Measurements from ENCODE around the gene MRPS6. TPM values are rescaled to one million over a fixed set of nuclear protein-coding genes. Genes with fewer than 3 reads are reported as not detected.

The MRPS6 gene
- total RNA-seq, 4 donors from 2014 or later: 39.3 to 56.7 (median 45.8) TPM

GRCh38 chr21:34156957-34157356, 83.6 kb downstream of the MRPS6 start:
- Histone ChIP-seq H3K27me3 (no peaks in the 10 kb centered on the region), H3K4me3 (no peak overlapping the region), H3K9me3 (peaks cover 3% of the 10 kb centered on the region), H3K4me1 (peaks cover 11% of the 10 kb centered on the region), H3K27ac (no peak overlapping the region), H3K36me3 (no peaks in the 10 kb centered on the region)
- 89% methylated on average over 3 of the region's 3 CpGs for WGBS
- no peak for DNase-seq (ENCODE audit: low spot score in 2 of 2)
- no peak for TF ChIP-seq EP300 (IDR thresholded peaks at IDR 0.05)
- no peak for TF ChIP-seq POLR2AphosphoS5 (IDR thresholded peaks at IDR 0.05)
- TF ChIP-seq POLR2A (IDR thresholded peaks at IDR 0.05): no peak
- TF ChIP-seq, protein P1, sequence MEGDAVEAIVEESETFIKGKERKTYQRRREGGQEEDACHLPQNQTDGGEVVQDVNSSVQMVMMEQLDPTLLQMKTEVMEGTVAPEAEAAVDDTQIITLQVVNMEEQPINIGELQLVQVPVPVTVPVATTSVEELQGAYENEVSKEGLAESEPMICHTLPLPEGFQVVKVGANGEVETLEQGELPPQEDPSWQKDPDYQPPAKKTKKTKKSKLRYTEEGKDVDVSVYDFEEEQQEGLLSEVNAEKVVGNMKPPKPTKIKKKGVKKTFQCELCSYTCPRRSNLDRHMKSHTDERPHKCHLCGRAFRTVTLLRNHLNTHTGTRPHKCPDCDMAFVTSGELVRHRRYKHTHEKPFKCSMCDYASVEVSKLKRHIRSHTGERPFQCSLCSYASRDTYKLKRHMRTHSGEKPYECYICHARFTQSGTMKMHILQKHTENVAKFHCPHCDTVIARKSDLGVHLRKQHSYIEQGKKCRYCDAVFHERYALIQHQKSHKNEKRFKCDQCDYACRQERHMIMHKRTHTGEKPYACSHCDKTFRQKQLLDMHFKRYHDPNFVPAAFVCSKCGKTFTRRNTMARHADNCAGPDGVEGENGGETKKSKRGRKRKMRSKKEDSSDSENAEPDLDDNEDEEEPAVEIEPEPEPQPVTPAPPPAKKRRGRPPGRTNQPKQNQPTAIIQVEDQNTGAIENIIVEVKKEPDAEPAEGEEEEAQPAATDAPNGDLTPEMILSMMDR (IDR thresholded peaks at IDR 0.05): no peak

DNA sequence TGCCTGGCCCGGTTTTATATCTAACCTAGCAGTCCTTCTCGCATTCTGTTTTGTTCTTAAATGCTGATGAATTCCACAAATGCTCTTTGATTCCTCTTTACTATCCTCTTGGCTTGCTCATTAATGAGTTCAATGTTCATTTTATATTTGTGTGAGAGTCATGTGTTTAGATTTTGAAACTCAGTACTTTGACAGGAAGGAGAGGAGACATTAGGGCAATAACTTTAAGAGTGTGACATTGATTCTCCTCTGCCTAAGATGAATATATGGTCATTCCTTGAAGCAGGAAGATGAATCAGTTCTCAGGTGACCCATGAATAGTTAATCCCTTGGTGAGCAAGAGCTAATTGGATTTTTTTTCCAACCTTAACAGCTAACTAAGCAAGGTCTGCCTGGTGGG, 84.1 kb downstream of the MRPS6 start:
- no peaks in the 10 kb centered on the region for H3K36me3 ChIP-seq
- TF ChIP-seq EP300 (IDR thresholded peaks at IDR 0.05): no peak
- TF ChIP-seq, protein P1 (IDR thresholded peaks at IDR 0.05): no peak
- TF ChIP-seq POLR2A (IDR thresholded peaks at IDR 0.05): no peak
- no peak for TF ChIP-seq POLR2AphosphoS5 (IDR thresholded peaks at IDR 0.05)
- DNase-seq (ENCODE audit: low spot score in 2 of 2): no peak
- peaks cover 11% of the 10 kb centered on the region for H3K4me1 ChIP-seq
- H3K4me3 ChIP-seq: no peak overlapping the region
- no peaks in the 10 kb centered on the region for H3K27me3 ChIP-seq
- H3K9me3 ChIP-seq: peaks cover 3% of the 10 kb centered on the region
- no peak overlapping the region for H3K27ac ChIP-seq
- 78% methylated on average over 2 of the region's 2 CpGs for WGBS

GRCh38 chr21:34158866-34159835, 85.8 kb downstream of the MRPS6 start:
- 95% methylated on average over 35 of the region's 36 CpGs for WGBS
- H3K27ac ChIP-seq: no peak overlapping the region
- TF ChIP-seq POLR2A (IDR thresholded peaks at IDR 0.05) (no peak), EP300 (IDR thresholded peaks at IDR 0.05) (no peak), POLR2AphosphoS5 (IDR thresholded peaks at IDR 0.05) (no peak)
- TF ChIP-seq, protein P1 (IDR thresholded peaks at IDR 0.05): no peak
- H3K9me3 ChIP-seq: peaks cover 3% of the 10 kb centered on the region
- H3K4me1 ChIP-seq: peaks cover 11% of the 10 kb centered on the region
- DNase-seq (ENCODE audit: low spot score in 2 of 2): no peak
- no peaks in the 10 kb centered on the region for H3K36me3 ChIP-seq
- no peaks in the 10 kb centered on the region for H3K27me3 ChIP-seq
- no peak overlapping the region for H3K4me3 ChIP-seq

DNA sequence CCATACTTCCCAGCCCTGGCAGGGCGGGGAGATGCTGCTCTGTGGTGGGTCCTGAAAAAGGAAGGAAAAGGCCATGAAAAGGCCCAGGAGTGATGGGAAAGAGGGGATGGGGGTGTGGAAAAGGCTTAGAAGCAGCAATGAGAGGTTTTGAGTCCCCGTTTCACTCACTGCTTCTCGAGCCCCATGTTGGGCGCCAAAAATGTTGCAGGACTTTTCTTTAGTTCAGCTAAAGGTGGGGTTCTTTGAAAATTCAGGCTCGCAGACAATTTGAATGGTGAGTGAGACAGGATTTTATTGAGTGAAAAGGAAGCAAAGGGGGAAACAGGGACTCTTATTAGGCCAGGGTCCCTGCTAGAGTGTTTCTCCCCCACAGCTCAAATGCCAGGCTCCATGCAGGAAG, 93.1 kb downstream of the MRPS6 start:
- TF ChIP-seq POLR2AphosphoS5 (IDR thresholded peaks at IDR 0.05) (no peak), EP300 (IDR thresholded peaks at IDR 0.05) (no peak)
- TF ChIP-seq, protein P1 (IDR thresholded peaks at IDR 0.05): no peak
- DNase-seq (ENCODE audit: low spot score in 2 of 2): no peak
- Histone ChIP-seq H3K9me3 (peaks cover 22% of the 10 kb centered on the region), H3K4me1 (no peaks in the 10 kb centered on the region), H3K27me3 (no peaks in the 10 kb centered on the region), H3K27ac (no peak overlapping the region), H3K4me3 (no peak overlapping the region), H3K36me3 (no peaks in the 10 kb centered on the region)
- 90% methylated on average over 5 of the region's 5 CpGs for WGBS

GRCh38 chr21:34170886-34171285, 97.5 kb downstream of the MRPS6 start:
- no peak for DNase-seq (ENCODE audit: low spot score in 2 of 2)
- 83% methylated on average over 2 of the region's 2 CpGs for WGBS
- no peaks in the 10 kb centered on the region for H3K4me1 ChIP-seq
- TF ChIP-seq, protein P1 (IDR thresholded peaks at IDR 0.05): no peak
- TF ChIP-seq EP300 (IDR thresholded peaks at IDR 0.05): no peak
- TF ChIP-seq POLR2A (IDR thresholded peaks at IDR 0.05): no peak
- no peak for TF ChIP-seq POLR2AphosphoS5 (IDR thresholded peaks at IDR 0.05)
- H3K36me3 ChIP-seq: no peaks in the 10 kb centered on the region
- no peak overlapping the region for H3K27ac ChIP-seq
- H3K27me3 ChIP-seq: no peaks in the 10 kb centered on the region
- no peak overlapping the region for H3K4me3 ChIP-seq
- peaks cover 19% of the 10 kb centered on the region for H3K9me3 ChIP-seq

Measured in suprapubic skin (tissue), 4 donors.